HK-2 (cell line): Measurements from ENCODE around the gene MET.
"Not testable (repeated sequence)": the region's sequence is repeated elsewhere in the genome, so short reads cannot be mapped to it uniquely, and the experiment has no call there.

Experiments
- DNase-seq: peaks from one replicate; pipeline ENCODE4 v3.0.0-alpha.2; 2018; ENCODE audit not compliant: unreplicated experiment

The MET gene

DNA sequence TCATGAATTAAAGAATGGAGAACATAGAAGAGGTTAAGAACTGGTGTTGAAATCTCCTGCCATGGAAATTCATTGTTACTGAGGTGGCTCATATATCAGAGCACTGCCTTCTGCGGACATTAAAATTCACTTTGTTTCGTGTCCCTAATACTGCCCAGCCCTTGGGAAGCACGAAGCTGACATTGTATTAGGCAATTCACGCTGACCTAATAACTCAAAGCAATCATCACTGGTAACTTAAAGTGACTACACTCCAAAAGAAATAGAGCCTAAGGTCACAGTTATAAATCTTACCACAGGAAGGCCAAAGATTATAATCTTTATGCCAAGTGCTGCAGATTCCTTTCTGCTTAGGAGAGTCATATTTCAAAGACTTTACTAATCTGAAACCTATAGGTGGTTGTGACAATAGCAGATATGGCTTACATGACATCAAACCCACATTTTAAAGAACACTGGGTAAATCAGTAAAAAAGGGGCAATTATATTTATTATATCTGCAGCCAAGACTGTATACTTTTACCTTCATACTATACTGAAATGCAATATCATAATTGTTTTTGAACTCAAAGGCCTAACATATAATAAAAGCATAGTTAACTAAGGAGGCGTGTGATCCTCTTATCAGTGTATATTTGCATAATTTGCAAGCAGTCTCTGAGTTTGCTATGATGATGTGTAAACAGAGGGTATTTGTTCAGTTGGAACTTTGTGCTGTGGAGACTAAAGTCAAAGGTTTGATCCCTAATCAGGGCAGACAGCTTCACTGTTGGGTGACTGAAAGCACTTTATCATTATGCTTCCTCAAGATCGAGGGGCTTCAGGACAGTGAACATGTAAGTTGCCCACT, 138.5 kb downstream of the MET start:
- no peak for DNase-seq

DNA sequence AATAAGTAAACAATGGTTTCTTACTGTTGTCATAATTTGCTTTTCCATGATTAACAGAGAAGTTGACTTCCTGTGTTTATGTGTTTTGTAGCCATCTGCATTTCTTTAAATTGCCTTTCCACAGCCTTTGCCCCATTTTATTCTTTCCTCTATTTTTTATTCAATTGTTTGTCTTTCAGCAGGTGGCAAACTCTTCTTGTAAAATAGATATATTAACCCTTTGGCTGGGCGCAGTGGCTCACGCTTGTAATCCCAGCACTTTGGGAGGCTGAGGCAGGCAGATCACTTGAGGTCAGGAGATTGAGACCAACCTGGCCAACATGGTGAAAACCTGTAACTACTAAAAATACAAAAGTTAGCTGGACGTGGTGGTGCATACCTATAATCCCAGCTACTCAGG, 139.8 kb downstream of the MET start:
- DNase-seq: no peak

DNA sequence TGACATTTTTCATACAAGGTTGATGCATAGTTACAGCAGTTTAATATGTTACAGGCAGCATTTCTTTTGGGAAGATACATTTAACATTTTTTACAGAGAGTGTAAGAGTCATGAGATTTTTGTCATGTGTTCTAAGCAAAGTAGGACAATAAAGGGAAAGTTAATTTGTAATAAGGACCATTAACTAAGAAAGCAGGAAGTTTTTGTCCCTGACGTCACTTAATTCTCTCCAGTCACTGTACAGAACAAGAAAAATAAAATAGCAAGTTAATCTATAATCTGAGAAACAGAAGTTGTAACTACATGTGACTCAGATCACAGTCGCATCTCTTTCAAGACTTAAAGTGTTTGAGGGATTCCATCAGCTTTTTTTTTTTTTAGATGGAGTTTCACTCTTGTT, 140.9 kb downstream of the MET start:
- no peak for DNase-seq

DNA sequence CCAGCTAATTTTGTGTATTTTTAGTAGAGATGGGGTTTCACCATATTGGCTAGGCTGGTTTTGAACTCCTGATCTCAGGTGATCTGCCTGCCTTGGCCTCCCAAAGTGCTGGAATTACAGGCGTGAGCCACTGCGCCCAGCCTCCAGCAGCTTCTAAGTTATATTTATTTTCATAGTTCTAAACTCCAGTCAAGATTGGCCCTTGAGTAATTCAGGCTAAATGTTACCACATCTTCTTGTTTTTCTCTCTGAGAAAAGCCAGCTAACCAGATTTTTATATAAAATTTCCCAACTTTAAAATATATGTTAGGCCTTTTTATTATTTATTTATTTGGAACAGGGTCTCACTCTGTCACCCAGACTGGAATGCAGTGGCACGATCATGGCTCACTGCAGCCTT, 141.4 kb downstream of the MET start:
- not testable (repeated sequence) for DNase-seq

DNA sequence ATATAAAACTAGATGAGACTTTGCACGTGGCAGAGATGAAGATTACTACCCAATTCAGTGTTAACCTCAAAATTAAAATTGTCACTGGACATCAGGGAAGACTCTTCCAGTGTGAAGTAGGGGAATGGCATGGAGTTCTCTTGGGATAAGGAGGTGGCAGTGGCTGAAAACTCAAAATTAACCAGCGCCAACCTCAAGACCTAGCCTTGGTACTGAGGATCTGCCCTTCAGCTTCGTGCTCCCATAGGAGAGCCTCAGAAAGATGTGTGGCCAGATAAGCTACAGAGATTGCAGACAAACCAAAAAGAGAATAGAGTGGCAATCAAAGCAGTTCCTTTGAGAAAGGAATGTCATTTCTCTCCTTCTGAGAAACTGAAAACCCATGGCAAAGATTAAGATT, 143.0 kb downstream of the MET start:
- no peak for DNase-seq

DNA sequence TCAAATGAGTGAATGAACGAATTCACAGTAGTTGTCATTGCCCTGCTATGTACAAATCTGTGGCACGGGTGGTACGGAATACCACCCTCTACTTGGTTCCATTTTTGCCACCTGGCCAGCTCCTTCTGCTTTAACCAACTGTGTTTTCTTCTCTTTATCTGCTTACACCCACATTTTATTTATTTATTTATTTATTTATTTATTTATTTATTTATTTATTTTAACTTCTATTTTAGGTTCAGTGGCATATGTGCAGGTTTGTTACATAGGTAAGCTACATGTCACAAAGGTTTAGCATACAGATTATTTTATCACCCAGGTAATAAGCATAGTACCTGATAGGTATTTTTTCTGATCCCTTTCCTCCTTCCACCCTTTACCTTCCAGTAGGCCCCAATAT, 148.2 kb downstream of the MET start:
- DNase-seq: no peak

DNA sequence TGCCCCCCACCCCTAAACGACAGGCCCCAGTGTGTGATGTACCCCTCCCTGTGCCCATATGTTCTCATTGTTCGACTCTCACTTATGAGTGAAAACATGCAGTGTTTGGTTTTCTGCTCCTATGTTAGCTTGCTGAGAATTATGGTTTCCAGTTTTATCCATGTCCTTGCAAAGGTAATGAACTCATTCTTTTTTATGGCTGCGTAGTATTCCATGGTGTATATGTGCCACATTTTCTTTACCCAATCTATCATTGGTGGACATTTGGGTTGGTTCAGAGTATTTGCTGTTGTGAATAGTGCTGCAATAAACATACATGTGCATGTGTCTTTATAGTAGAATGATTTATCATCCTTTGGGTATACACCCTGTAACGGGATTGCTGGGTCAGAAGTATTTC, 149.7 kb downstream of the MET start:
- DNase-seq: not testable (repeated sequence)

DNA sequence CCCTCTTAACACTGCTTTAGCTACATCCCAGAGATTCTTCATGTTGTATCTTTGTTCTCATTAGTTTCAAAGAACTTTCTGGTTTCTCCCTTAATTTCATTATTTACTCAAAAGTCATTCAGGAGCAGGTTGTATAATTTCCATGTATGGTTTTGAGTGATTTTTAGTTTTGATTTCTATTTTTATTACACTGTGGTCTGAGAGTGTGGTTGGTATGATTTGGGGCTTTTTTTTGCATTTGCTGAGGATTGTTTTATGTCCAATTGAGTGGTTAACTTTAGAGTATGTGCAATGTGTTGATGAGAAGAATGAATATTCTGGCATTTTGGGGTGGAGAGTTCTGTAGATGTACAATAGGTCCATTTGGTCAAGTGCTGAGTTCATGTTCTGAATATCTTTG, 152.5 kb downstream of the MET start:
- DNase-seq: no peak

DNA sequence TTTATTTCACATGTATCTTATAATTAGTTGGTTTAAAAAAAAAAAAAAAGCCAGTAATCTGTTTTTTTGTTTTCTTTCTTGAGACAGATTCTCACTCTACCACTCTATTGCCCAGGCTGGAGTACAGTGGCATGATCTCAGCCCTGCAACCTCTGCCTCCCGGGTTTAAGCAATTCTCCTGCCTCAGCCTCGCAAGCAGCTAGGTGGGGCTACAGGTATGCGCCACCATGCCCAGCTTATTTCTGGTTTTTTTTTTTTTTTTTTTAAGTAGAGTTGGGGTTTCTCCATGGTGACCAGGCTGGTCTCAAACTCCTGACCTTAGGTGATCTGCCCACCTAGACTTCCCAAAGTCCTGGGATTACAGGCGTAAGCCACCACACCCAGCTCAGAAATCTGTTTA, 156.3 kb downstream of the MET start:
- DNase-seq: no peak

DNA sequence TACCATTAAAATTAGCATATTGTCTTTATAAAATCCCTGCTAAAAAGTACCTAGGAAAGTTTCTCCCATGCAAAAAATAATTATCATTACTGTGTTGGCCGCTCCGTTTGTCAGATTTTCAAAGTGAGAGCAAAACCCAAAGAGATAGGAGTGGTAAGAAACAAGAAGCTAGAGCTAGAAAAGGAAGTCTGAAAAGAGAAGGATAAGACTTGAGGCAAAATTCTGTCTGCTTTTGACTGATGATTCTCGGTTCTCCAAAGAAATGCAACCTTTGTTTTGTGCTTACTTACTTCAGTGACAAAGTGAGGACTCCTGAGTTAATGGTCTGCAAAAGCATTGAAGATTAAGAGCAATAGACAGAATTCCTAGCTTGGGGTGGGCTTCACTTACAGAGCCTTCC, 157.0 kb downstream of the MET start:
- DNase-seq: no peak

DNA sequence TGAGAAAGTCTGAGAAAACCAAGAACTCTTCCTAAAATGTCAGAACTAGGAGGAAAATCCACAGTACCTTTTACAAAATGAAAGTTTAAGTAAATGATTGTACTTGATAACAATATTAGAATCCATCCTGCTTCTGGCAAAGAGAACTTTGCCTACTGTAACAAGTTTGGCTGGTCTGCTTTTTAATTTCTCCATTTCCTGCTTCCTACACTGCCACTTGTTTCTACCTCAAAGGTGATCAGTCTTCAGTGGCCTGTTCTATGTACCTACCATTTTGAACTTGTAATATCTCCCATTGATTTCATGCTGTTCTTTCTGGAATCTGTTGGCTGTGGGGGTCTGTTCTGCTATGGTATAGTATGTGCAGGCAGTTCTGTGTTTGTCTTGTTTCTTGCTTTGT, 157.5 kb downstream of the MET start:
- no peak for DNase-seq

DNA sequence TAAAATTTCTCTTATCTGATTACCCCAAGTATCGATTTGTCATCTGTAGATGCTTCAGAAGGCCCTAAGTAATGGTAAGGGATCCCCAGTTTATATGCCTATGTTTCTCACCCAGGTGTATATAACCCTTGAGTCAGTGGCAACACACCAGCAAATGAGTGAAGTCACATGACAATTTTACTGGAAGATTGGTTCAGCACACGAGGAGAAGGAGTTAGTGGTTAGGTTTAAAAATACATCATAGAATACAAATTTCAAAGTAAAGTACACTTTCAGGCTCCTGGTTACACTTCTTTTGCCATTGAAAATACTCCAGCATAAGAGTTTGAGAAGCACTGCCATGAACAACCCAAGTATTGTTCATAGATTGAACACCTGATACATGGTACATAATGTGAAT, 160.7 kb downstream of the MET start:
- DNase-seq: no peak

DNA sequence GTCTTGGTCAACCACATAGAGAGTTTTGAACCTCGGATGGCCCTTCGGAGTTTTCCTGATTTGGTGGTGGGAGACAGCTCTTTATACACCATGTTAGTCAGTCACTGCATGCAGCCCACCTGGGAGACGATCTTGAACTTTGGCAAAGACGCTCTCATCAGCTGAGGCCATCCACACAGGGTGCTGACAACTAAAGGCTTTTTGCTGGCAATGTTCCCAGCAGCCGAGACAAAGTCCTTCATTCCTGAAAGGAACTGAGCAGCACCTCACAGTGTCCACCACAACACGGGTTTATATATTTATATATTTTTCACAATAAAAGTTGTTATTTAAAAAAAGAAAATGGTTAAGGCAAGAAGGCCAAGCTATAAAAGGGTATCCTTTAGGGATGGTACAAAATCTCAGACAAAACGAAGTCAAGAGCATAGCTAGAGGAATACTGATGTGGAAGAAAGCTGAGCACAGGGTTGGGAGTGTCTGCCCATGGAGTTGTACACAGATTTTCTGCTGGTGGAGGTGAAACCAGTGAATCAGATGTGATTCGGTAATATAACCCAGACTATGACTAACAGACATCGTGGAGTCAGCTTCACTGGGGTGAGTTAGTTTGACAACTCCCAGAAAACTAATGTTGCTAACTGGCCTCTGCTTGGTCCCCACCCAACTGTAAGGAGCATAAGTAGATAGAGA, 163.0 kb downstream of the MET start:
- DNase-seq: no peak

DNA sequence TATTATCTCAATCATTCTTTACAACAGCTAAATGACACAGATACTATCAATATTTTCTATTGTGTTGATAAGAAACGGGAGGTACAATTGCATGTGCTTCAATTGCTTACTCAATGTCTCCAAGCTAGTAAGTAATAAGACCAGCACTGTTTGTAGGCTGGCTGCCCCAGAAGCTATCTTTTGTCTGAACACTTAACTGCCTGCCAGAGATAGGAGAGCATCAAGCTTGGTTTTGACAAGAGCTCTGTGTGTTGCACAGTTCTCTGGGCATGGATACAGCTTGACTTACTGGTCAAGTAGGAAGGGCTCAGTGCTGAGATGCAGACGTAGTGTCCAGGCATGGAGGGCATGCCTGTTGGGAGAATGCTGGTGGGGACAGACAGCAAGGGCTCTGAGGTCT, 164.1 kb downstream of the MET start:
- no peak for DNase-seq

DNA sequence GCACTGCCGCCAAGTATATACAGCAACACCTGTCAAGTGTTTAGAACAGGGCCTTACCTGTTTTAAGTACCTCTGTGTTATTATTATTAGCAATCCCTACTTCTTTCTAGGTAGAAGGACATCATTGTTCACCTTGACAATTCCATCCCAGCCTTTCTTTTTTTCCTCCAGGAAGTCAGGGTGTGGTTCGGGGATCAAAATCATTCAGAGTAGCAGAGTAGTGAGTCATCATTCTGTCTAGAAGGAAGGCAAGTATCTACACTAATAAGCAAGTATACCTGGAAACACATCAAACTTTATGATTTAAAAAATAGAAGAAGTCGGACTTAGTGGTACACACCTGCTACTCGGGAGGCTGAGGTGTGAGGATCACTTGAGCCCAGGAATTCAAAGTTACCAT, 164.9 kb downstream of the MET start:
- DNase-seq: no peak

DNA sequence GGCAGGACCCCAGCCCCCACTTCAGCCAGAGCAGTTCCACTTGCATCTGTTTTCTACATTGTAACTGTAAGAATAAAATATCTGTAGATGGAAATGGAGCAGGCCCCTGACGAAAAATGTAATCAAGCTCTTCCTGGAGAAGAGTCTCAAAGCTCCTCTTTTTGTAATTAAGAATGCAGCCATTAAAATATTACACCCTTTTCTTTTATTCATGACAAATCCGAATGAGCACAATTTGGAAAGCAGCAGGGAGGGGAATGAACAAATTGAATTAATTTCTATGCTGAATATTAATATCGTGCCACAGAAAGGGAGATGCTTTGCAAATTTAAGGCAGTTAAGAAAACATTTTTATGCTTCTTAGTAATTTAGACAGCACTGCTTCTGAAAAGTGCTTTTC, 165.6 kb downstream of the MET start:
- DNase-seq: no peak

DNA sequence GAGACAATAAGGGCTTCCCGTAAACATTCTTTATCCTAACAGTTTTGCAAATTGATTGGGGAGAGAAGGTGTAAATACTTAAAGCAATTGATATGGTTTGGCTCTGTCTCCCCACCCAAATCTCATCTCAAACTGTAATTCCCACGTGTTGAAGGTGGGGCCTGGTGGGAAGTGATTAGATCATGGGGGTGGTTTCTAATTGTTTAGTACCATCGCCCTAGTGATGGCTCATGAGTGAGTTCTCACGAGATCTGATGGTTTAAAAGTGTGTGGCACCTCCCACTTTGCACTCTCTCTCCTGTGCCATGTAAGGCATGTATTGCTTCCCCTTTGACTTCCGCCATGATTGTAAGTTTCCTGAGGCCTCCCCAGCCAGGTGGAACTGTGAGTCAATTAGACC, 168.3 kb downstream of the MET start:
- no peak for DNase-seq

DNA sequence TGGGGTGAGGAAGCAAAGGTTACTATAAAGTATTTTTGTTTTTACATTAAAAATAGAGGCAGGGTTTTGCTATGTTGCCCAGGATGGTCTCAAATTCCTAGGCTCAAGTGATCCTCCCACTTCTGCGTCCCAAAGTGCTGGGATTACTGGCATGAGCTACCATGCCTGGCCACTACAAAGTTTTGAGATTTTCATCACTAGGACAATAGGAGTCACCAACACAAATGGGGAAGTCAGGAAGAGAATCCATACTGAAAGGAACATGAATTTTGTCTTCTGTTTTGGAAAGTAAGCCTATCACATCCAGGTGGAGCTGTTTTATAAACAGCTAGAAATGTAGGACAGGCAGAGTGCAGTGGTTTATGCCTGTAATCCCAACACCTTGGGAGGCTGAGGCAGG, 170.4 kb downstream of the MET start:
- DNase-seq: no peak

DNA sequence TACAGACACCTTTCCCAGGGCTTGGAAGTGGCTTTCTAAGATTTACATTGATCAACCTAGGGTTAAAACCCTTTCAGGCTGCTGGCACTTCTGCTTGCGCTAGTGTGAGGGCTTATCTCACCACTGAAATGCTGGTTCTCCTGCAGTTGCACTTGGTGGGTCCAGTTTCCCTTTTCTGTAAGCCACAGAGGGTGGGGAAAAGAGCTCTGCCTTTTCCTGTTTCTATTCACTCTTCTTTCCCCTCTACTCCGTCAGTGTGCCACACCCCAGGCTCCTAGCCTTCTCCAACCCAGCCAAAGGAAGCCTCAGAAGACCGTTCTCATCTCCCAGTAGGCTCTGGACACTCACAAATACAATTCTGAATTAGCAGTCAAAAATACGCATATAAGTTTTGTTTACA, 171.4 kb downstream of the MET start:
- no peak for DNase-seq
